Measurements from ENCODE around the gene PRDM11. TPM values are rescaled to one million over a fixed set of nuclear protein-coding genes. Genes with fewer than 3 reads are reported as not detected.
A peak's percentile ranks its signal among the peaks of the same experiment; 100 is the strongest.

Gene PRDM11
- 13.1 and 14.7 TPM in 2 replicates for total RNA-seq (2014; rRNA removed; shearing (Covaris generic))

- Histone ChIP-seq H3K27ac (peak within 1 kb of the TSS; percentile 87), H3K27me3 (no peaks in the 10 kb centered on the region), H3K4me3 (peak within 1 kb of the TSS; percentile 67), H3K9me3 (replicated peaks) (no peaks in the 10 kb centered on the region), H3K4me1 (no peaks in the 10 kb centered on the region), H3K36me3 (no peaks in the 10 kb centered on the region)
- DNase-seq = peak; percentile 65 to 73
Measured at GRCh38 chr11:45146072-45147016, at the start of gene PRDM11. TSS of gene PRDM11 (plus strand) at chr11:45146639. CDS start at chr11:45181767, 35,128 bp downstream.

DNA sequence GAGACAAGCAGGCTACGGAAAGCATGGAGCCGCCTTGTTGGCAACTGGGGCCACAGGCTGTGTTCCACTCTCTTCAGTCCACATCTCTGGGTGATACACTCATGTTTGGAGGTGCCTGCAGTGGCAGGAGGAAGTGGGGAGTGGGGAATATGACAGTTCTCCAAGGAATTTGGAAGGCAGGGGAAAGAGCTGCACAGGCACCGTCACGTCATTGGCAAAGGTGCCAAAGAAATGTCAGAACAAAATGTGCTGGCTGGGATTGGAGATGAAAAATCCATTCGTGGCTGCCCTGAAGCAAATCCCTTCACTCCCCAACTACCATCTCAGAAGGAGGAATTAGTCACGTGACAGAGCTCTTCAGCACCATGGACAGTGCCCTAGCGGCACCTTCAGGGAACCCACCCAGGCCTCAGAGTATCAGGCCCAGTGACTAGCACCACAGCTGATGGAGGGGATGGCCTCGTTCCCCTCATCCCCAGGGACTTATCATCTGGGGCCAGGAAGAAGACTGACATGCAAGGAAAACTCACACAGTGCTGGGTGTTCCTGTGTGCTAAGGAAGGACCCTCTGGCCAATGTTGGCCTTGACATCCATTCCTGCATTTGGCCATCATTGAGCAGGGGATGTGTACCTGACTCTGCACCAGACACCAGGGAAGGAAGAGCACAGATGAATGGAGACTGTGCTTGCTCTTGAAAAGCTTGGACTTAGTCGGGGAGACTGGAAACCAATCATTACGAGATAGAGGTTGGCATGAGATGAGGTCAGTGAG is 48.5 kb upstream of the PRDM11 start:
- no peak overlapping the region for H3K4me3 ChIP-seq
- no peaks in the 10 kb centered on the region for H3K36me3 ChIP-seq
- H3K9me3 ChIP-seq (replicated peaks) = no peaks in the 10 kb centered on the region
- no peak overlapping the region for H3K27ac ChIP-seq
- no peaks in the 10 kb centered on the region for H3K4me1 ChIP-seq
- peaks cover 20% of the 10 kb centered on the region for H3K27me3 ChIP-seq
- DNase-seq = peak; percentile 66 to 83

DNA sequence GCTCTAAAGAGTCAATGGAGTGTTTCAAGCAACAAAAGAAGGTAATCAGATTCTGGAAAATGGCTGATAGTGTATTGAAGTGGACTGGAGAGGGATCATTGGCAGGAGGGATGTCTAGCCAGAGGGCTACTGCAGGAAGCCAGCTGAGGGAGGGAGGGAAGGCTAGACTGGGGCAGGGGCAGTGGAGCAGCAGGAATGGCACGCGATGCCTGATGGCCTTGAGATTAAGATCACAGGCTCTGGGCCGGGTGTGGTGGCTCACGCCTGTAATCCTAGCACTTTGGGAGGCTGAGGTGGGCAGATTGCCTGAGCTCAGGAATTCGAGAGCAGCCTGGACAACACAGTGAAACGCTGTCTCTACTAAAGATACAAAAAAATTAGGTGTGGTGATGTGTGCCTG is 47.5 kb upstream of the PRDM11 start:
- DNase-seq = no peak
- Histone ChIP-seq H3K27me3 (peaks cover 12% of the 10 kb centered on the region), H3K4me1 (no peaks in the 10 kb centered on the region), H3K27ac (no peak overlapping the region), H3K9me3 (replicated peaks) (no peaks in the 10 kb centered on the region), H3K4me3 (no peak overlapping the region), H3K36me3 (no peaks in the 10 kb centered on the region)

DNA sequence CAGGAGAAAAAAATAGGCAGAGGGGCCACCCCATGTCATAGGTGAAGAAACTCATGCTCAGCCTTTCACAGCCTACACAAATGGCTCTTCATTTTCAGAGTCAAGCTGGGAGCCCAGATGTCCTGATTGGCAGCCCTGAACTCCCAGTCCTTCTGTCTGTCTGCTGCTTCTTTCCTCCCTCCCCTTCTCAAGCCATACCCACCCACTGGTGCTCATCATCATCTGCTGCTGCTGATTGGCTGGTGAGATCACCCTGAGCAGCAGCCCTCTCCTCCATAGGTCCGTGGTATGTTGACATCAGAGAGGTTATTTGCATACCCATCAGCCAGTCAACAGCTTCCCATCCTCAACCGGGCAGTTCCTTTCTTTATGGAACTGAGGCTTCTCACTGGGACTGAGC is 46.1 kb upstream of the PRDM11 start:
- DNase-seq = peak in 1 of 2 experiments; percentile 30
- no peaks in the 10 kb centered on the region for H3K9me3 ChIP-seq (replicated peaks)

GRCh38 chr11:45102361-45102809 is 44.1 kb upstream of the PRDM11 start:
- H3K4me1 ChIP-seq = no peaks in the 10 kb centered on the region
- peaks cover 12% of the 10 kb centered on the region for H3K27me3 ChIP-seq
- no peaks in the 10 kb centered on the region for H3K9me3 ChIP-seq (replicated peaks)
- H3K4me3 ChIP-seq = no peak overlapping the region
- no peak for DNase-seq
- no peaks in the 10 kb centered on the region for H3K36me3 ChIP-seq
- no peak overlapping the region for H3K27ac ChIP-seq

More for the DNA sequence above, 46.1 kb upstream of the PRDM11 start:
- Histone ChIP-seq H3K4me3 (no peak overlapping the region), H3K36me3 (no peaks in the 10 kb centered on the region), H3K27ac (no peak overlapping the region), H3K4me1 (no peaks in the 10 kb centered on the region), H3K27me3 (peaks cover 8% of the 10 kb centered on the region)

DNA sequence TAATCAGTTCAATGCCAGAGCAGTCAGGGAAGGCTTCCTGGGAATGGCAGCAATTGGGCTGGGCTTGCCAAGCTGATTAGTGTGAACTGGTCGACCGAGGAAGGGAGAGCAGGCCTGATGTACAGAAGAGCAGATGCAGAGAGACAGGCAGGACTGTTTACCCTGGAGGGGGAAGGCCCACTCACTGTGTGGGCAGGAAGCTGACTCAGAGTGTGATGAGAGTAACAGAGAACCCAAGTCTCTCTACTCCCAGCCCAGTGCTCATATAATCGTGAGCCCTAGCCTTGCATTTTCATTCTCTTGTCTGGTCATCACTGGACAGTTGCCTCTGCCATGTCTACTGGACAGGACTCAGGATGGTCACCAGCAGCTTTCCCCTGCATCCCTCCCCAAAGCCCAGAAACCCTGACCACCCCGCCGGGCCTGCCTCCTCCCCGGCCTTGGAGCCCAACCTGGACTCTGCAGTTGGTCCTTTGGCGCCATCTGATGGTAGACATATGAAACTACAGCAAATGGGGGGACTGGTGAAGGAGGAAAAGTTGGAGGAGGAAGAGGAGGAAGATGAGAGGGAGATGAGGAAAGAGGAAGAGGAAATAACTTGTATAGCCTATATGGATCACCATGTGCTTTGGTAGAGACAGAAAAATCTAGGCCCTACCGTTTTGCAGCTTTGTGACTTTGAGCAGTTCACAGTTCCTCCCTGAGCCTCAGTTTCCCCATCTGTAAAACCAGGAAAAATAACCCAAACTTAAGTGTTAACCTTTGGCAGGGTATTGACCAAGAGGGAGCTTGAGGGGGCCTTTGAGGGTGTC is 43.4 kb upstream of the PRDM11 start:
- H3K9me3 ChIP-seq (replicated peaks) = no peaks in the 10 kb centered on the region
- H3K36me3 ChIP-seq = no peaks in the 10 kb centered on the region
- H3K27me3 ChIP-seq = peaks cover 8% of the 10 kb centered on the region
- H3K4me1 ChIP-seq = no peaks in the 10 kb centered on the region
- H3K4me3 ChIP-seq = no peak overlapping the region
- DNase-seq = peak; percentile 57 to 82
- H3K27ac ChIP-seq = no peak overlapping the region

DNA sequence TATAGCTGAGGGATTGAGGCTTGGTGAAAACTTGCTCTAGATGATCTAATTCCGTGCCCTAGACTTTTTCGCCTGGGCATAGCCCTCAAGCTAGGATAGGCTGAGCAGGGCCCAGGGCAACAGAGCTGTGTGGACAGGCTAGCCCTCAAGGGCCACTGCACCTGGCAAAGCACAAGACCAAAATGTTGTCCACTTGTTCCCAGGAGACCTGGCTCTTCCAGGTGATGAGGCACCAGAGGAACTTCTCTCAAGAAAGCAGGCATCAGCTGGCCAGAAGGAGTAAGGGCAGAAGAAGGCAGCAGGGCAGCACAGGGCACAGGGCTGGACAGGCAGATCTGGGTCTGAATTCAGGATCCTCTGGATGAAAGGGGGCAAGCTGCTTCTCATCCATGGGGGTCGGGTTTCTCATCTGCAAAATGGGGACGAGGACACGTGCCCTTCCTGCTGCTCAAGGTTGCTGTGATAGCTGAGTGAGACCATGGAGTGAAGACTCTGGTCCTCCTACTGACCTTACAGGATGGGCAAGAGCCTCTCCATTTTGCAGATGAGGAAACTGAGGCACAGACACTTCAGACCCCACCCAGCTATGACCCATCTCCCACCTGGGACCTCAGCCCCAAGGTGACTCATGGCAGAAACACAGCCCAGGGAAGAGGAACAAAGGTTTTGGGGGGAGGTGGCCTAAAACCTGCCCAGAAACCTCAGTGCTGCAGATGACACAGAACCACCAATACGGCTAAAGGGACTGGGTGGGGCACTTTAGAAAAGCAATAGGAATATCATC is 42.2 kb upstream of the PRDM11 start:
- Histone ChIP-seq H3K27me3 (peaks cover 7% of the 10 kb centered on the region), H3K36me3 (no peaks in the 10 kb centered on the region), H3K27ac (no peak overlapping the region), H3K4me1 (no peaks in the 10 kb centered on the region), H3K4me3 (no peak overlapping the region), H3K9me3 (replicated peaks) (no peaks in the 10 kb centered on the region)
- no peak for DNase-seq

GRCh38 chr11:45104790-45105084 is 41.7 kb upstream of the PRDM11 start:
- no peaks in the 10 kb centered on the region for H3K9me3 ChIP-seq (replicated peaks)
- no peaks in the 10 kb centered on the region for H3K4me1 ChIP-seq
- DNase-seq = no peak

DNA sequence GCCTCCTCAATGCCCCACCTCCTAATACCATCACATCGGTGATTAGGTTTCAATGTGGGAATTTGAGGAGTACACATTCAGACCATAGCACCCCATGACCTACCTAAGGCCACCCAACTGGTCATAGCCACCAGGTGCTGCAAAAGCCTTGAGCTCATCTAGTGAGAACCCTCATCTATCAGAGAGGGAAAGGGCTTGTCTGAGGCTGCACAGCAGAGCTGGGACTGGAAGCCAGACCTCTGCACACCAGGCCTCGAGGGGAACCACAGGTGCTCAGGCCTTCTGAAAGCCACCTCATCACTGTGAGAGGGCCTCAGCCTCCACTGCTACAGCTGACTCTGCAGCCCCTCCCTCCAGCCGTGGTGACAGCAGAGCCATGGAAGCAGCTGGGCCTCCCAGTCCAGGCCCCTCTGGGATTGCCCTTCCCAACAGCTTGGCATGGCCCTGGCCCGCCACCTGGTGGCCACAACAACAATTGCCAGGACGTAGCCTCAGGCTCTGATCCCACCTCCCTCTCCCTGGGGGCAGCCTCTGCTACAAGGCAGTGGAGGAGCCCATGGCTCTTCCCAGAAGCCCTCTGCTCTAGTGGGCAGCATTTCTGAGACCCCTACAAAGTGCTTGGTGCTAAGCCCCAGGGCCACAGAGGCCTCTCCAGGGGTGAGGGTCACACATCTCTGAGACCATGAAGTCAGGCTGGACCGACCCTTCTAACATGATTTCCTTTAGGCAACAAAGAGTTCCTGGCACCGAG is 41.0 kb upstream of the PRDM11 start:
- Histone ChIP-seq H3K4me3 (no peak overlapping the region), H3K27ac (no peak overlapping the region), H3K27me3 (peaks cover 5% of the 10 kb centered on the region), H3K9me3 (replicated peaks) (no peaks in the 10 kb centered on the region), H3K36me3 (no peaks in the 10 kb centered on the region), H3K4me1 (no peaks in the 10 kb centered on the region)
- DNase-seq = peak; percentile 97

More at GRCh38 chr11:45104790-45105084, 41.7 kb upstream of the PRDM11 start:
- peaks cover 7% of the 10 kb centered on the region for H3K27me3 ChIP-seq
- no peak overlapping the region for H3K27ac ChIP-seq
- H3K4me3 ChIP-seq = no peak overlapping the region
- no peaks in the 10 kb centered on the region for H3K36me3 ChIP-seq

- peaks cover 5% of the 10 kb centered on the region for H3K27me3 ChIP-seq
- no peak for DNase-seq
- H3K36me3 ChIP-seq = no peaks in the 10 kb centered on the region
- H3K9me3 ChIP-seq (replicated peaks) = no peaks in the 10 kb centered on the region
- H3K4me1 ChIP-seq = no peaks in the 10 kb centered on the region
- H3K4me3 ChIP-seq = no peak overlapping the region
- no peak overlapping the region for H3K27ac ChIP-seq
Measured at GRCh38 chr11:45105984-45106375, 40.5 kb upstream of the PRDM11 start.

DNA sequence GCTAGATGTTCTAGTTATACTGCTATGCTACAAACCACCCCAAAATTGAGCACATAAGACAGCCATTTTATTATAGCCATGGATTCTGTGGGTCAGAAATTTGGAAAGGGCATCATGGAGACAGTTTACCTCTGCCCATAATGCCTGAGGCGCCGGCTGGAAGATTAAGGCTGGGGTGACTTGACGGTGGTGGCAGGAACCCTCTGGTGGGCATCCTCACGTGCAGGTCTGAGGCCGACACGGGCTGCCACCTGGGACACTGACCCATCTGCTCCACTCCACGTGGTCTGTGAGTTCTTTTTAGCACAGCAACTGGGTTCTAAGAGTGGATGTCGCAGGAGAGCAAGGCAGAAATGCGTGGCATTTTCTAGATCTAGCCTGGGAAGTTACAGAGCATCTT is 40.0 kb upstream of the PRDM11 start:
- H3K4me3 ChIP-seq = no peak overlapping the region
- H3K9me3 ChIP-seq (replicated peaks) = no peaks in the 10 kb centered on the region
- DNase-seq = no peak
- H3K27ac ChIP-seq = no peak overlapping the region
- H3K36me3 ChIP-seq = no peaks in the 10 kb centered on the region
- no peaks in the 10 kb centered on the region for H3K4me1 ChIP-seq
- H3K27me3 ChIP-seq = peaks cover 5% of the 10 kb centered on the region

- no peak overlapping the region for H3K27ac ChIP-seq
- H3K27me3 ChIP-seq = peaks cover 5% of the 10 kb centered on the region
- no peak overlapping the region for H3K4me3 ChIP-seq
- H3K36me3 ChIP-seq = no peaks in the 10 kb centered on the region
- H3K9me3 ChIP-seq (replicated peaks) = no peaks in the 10 kb centered on the region
- no peak for DNase-seq
- no peaks in the 10 kb centered on the region for H3K4me1 ChIP-seq
Measured at GRCh38 chr11:45107029-45107428, 39.4 kb upstream of the PRDM11 start.

Data from SJCRH30 (cell line).